Suprapubic skin (tissue), 4 donors: ENCODE results near the gene PAPOLG. TPM values are rescaled to one million over a fixed set of nuclear protein-coding genes. Genes with fewer than 3 reads are reported as not detected.

Source experiments
- DNase-seq, 2 donors: peaks; one replicate each; pipeline ENCODE4 v3.0.0-alpha.2; 2019; ENCODE audit warnings: low spot score in 2 of 2
- H3K27ac ChIP-seq: fragments of 200-600 bp; sonication (generic); one replicate; pipeline ENCODE4 v1.5.1; 2019
- H3K27me3 ChIP-seq: fragments of 200-600 bp; sonication (generic); one replicate; pipeline ENCODE4 v1.5.1; 2019
- H3K36me3 ChIP-seq: fragments of 200-600 bp; sonication (generic); one replicate; pipeline ENCODE4 v1.5.1; 2019
- H3K4me1 ChIP-seq: fragments of 200-600 bp; sonication (generic); one replicate; pipeline ENCODE4 v1.5.1; 2019
- H3K4me3 ChIP-seq: fragments of 200-600 bp; sonication (generic); one replicate; pipeline ENCODE4 v1.5.1; 2019; ENCODE audit warnings: mild to moderate bottlenecking
- H3K9me3 ChIP-seq: fragments of 200-600 bp; sonication (generic); one replicate; pipeline ENCODE4 v1.5.1; 2019
- EP300 ChIP-seq: sonication (generic); formaldehyde crosslinking; IDR thresholded peaks from one replicate; pipeline ENCODE4 v1.6.1; 2017; ENCODE audit warnings: antibody characterized with exemption
- POLR2A ChIP-seq, 2 donors: fragments of 450-650 bp; IDR thresholded peaks; one replicate each; pipeline ENCODE4 v1.6.1; 2017; ENCODE audit warnings: antibody characterized with exemption in 2 of 2, mild to moderate bottlenecking in 2 of 2, moderate library complexity in 2 of 2
- POLR2AphosphoS5 ChIP-seq, 3 donors: sonication (generic); formaldehyde crosslinking; IDR thresholded peaks; one replicate each; pipeline ENCODE4 v1.6.1; 2017; ENCODE audit warnings: antibody characterized with exemption in 3 of 3
- WGBS: methylation state at CpG from one replicate; pipeline ENCODE4 v1.1.5; 2018; 5-methylcytosine and 5-hydroxymethylcytosine counted together
- total RNA-seq, 4 donors: library from RNA; depleted of rRNA; stranded (reverse); fragments of >200 nt; gene quantifications; one replicate each; pipeline ENCODE4 v1.1.0, GENCODE V29; 2016
- TF ChIP-seq, protein P1 (sequence below), 2 donors: fragments of 200-600 bp in 1 of 2; fragments of 450-650 bp in 1 of 2; sonication (generic) in 1 of 2; IDR thresholded peaks; one replicate each; pipeline ENCODE4 v1.5.1; 2016 to 2019; ENCODE audit warnings: antibody characterized with exemption in 2 of 2, mild to moderate bottlenecking in 1 of 2, moderate library complexity in 1 of 2

The PAPOLG gene
- total RNA-seq, 4 donors from 2014 or later, result 15.4 to 23.0 (median 19.5) TPM

DNA sequence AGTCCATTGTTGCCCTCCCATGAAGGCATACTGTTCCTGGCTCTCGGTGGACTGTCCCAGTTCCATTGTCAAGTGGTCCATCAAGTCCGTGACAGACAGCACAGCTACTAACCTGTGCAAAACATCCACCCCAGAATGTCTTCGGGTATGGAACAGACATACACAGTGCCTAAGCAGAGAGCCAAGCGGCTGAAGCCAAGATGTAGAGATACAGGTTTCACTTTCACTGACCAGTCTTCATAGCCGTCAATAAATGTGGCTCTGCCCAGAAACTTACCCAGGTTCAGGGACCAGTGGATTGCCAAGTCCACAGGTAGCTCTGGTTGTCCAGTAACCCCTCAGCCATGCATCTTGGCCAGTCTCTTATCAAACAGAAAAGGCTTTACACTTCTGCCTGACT, 10.7 kb upstream of the PAPOLG start:
- TF ChIP-seq POLR2A (IDR thresholded peaks at IDR 0.05), result no peak
- H3K4me3 ChIP-seq, result no peak overlapping the region
- 86% methylated on average over 5 of the region's 5 CpGs for WGBS

GRCh38 chr2:60745761-60746160, 10.3 kb upstream of the PAPOLG start:
- no peak for TF ChIP-seq EP300
- TF ChIP-seq, protein P1, sequence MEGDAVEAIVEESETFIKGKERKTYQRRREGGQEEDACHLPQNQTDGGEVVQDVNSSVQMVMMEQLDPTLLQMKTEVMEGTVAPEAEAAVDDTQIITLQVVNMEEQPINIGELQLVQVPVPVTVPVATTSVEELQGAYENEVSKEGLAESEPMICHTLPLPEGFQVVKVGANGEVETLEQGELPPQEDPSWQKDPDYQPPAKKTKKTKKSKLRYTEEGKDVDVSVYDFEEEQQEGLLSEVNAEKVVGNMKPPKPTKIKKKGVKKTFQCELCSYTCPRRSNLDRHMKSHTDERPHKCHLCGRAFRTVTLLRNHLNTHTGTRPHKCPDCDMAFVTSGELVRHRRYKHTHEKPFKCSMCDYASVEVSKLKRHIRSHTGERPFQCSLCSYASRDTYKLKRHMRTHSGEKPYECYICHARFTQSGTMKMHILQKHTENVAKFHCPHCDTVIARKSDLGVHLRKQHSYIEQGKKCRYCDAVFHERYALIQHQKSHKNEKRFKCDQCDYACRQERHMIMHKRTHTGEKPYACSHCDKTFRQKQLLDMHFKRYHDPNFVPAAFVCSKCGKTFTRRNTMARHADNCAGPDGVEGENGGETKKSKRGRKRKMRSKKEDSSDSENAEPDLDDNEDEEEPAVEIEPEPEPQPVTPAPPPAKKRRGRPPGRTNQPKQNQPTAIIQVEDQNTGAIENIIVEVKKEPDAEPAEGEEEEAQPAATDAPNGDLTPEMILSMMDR (IDR thresholded peaks at IDR 0.05), result no peak
- TF ChIP-seq POLR2A (IDR thresholded peaks at IDR 0.05), result no peak
- TF ChIP-seq POLR2AphosphoS5 (IDR thresholded peaks at IDR 0.05), result no peak
- Histone ChIP-seq H3K27ac (no peak overlapping the region), H3K27me3 (no peaks in the 10 kb centered on the region), H3K4me1 (no peaks in the 10 kb centered on the region), H3K9me3 (no peaks in the 10 kb centered on the region), H3K4me3 (no peak overlapping the region), H3K36me3 (no peaks in the 10 kb centered on the region)
- 64% methylated on average over 7 of the region's 7 CpGs for WGBS
- DNase-seq, result no peak

More for the DNA sequence above, 10.7 kb upstream of the PAPOLG start:
- Histone ChIP-seq H3K27me3 (peaks cover 1% of the 10 kb centered on the region), H3K27ac (no peak overlapping the region), H3K4me1 (no peaks in the 10 kb centered on the region), H3K9me3 (no peaks in the 10 kb centered on the region), H3K36me3 (no peaks in the 10 kb centered on the region)
- DNase-seq, result no peak

DNA sequence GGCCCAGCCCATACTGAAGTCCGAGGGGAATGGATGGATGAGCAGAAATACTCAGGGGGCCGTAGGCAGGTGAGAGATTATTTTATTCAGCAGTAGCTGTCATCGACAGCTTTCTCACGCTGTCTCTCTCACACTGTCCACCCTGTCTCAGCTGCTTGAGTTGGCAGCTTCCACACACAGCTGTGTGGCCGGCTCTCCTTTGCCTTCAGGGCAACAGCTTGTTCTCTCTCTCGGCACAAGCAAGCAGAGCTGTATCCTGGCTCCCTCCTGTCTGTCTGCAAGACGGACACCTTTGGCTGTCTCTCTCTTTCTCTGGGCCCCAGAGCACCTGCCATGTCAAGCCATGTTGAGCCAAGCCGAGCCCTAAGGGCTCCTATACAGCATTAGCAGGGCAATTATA, 9.8 kb upstream of the PAPOLG start:
- Histone ChIP-seq H3K27me3 (no peaks in the 10 kb centered on the region), H3K4me1 (no peaks in the 10 kb centered on the region), H3K4me3 (no peak overlapping the region), H3K27ac (no peak overlapping the region), H3K9me3 (no peaks in the 10 kb centered on the region), H3K36me3 (no peaks in the 10 kb centered on the region)
- TF ChIP-seq, protein P1 (IDR thresholded peaks at IDR 0.05), result no peak
- TF ChIP-seq EP300 (no peak), POLR2AphosphoS5 (IDR thresholded peaks at IDR 0.05) (no peak), POLR2A (IDR thresholded peaks at IDR 0.05) (no peak)
- 57% methylated on average over 8 of the region's 8 CpGs for WGBS
- no peak for DNase-seq

DNA sequence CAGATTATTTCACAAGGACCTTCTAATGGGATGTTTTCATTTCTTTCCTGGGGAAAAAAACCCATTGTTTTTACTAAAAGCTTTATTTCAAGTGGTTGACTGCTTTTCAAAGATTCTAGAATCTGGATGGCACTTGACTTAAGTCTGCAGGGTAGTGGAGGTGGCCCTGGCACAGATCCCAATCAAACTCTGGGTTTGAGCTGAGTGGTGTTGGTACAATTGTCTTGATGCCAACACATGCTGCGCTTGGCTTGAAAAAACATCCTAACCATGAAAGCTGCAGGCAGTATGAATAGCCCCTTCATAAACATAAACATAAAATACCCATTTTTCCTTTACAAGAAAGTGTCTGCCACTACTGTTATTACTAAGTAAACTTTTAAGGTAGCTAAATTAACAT, 3.6 kb downstream of the PAPOLG start:
- DNase-seq, result no peak
- H3K27ac ChIP-seq, result no peak overlapping the region
- peaks cover 18% of the 10 kb centered on the region for H3K4me1 ChIP-seq
- no peaks in the 10 kb centered on the region for H3K27me3 ChIP-seq
- H3K9me3 ChIP-seq, result no peaks in the 10 kb centered on the region
- H3K36me3 ChIP-seq, result peaks cover 40% of the 10 kb centered on the region
- H3K4me3 ChIP-seq, result no peak overlapping the region
- no peak for TF ChIP-seq EP300
- TF ChIP-seq POLR2A (IDR thresholded peaks at IDR 0.05), result no peak
- TF ChIP-seq, protein P1 (IDR thresholded peaks at IDR 0.05), result no peak
- no peak for TF ChIP-seq POLR2AphosphoS5 (IDR thresholded peaks at IDR 0.05)
- WGBS, result 68% methylated on average over 1 of the region's 1 CpG

- no peak for DNase-seq
- no peaks in the 10 kb centered on the region for H3K4me1 ChIP-seq
- H3K4me3 ChIP-seq, result no peak overlapping the region
- H3K9me3 ChIP-seq, result no peaks in the 10 kb centered on the region
- H3K27me3 ChIP-seq, result no peaks in the 10 kb centered on the region
- WGBS, result 66% methylated on average over 3 of the region's 3 CpGs
- no peak overlapping the region for H3K27ac ChIP-seq
- peaks cover 66% of the 10 kb centered on the region for H3K36me3 ChIP-seq
- TF ChIP-seq, protein P1 (IDR thresholded peaks at IDR 0.05), result no peak
- TF ChIP-seq POLR2A (IDR thresholded peaks at IDR 0.05) (no peak), EP300 (no peak), POLR2AphosphoS5 (IDR thresholded peaks at IDR 0.05) (no peak)
Measured at GRCh38 chr2:60764736-60765534, 8.9 kb downstream of the PAPOLG start.
